Right atrium auricular region (tissue), 2 donors: Measurements from ENCODE around the gene TMED4. TPM values are rescaled to one million over a fixed set of nuclear protein-coding genes. Genes with fewer than 3 reads are reported as not detected.

ENCODE experiments used
- DNase-seq: peaks from one replicate; pipeline ENCODE4 v3.0.0-alpha.2; 2019; ENCODE audit warnings: low spot score
- H3K27ac ChIP-seq, 2 donors: fragments of 200-600 bp; sonication (generic); 1 replicate in 1 of 2; 2 replicates in 1 of 2; pipeline ENCODE4 v1.5.1; 2016 to 2019
- H3K27me3 ChIP-seq, 2 donors: fragments of 200-600 bp; sonication (generic); one replicate each; pipeline versions ENCODE4 v1.5.1 to v1.6.0; 2017 to 2019
- H3K36me3 ChIP-seq: fragments of 200-600 bp; sonication (generic); one replicate; pipeline ENCODE4 v1.5.1; 2016
- H3K4me1 ChIP-seq, 2 donors: fragments of 200-600 bp; sonication (generic); one replicate each; pipeline versions ENCODE4 v1.5.1 to v1.6.0; 2017 to 2019
- H3K4me3 ChIP-seq, 2 donors: fragments of 200-600 bp; sonication (generic); 1 replicate in 1 of 2; 2 replicates in 1 of 2; pipeline ENCODE4 v1.5.1; 2017 to 2019; ENCODE audit warnings: mild to moderate bottlenecking in 1 of 2, moderate library complexity in 1 of 2
- H3K9me3 ChIP-seq, 2 donors: fragments of 200-600 bp; sonication (generic); one replicate each; pipeline ENCODE4 v1.5.1; 2019
- total RNA-seq, 2 donors: library from RNA; depleted of rRNA; stranded (reverse); fragments of >200 nt; gene quantifications; one replicate each; pipeline ENCODE4 v1.1.0, GENCODE V29; 2016
- TF ChIP-seq, protein P1 (sequence below), 2 donors: fragments of 200-600 bp; sonication (generic); IDR thresholded peaks; one replicate each; pipeline ENCODE4 v1.5.1; 2019; ENCODE audit warnings: antibody characterized with exemption in 2 of 2

TMED4 gene
- total RNA-seq, 2 donors from 2014 or later = 113 to 120 TPM

DNA sequence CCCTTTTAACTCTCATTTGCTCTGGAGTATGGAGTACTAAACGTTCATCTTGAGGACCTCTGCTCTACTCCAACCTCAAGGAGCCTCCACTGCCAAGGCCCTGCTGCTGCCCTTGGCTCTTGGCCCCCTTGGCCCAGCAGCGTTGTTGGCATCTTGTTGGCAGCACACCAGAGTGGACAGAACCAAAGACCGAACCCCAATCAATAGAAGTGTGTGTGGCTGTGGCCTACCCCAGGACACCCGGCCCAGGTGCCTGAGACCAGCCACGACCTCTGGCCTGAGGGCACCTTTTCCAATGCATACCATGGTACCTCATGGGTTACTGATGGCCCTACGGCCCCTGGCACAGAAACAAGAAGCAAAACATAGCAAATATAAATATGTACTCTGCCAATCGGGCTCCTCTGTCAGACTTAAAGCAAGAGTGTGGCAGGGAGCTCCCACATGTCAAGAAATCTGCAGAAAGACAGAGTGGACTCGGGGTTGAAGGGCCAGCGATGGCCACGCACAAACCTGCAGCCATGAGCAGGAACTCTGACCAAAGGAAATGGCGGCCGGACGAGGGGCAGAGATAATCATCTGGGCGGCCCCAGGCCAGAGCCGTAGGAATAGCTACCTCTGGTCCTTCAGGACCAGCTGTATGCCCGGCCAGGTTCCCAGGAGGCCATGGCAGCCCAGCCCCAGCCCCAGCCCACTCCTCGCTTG is 43.8 kb downstream of the TMED4 start:
- Histone ChIP-seq H3K27me3 (no peaks in the 10 kb centered on the region), H3K4me1 (no peaks in the 10 kb centered on the region), H3K4me3 (no peak overlapping the region), H3K9me3 (no peaks in the 10 kb centered on the region), H3K27ac (no peak overlapping the region), H3K36me3 (no peaks in the 10 kb centered on the region)
- TF ChIP-seq, protein P1, sequence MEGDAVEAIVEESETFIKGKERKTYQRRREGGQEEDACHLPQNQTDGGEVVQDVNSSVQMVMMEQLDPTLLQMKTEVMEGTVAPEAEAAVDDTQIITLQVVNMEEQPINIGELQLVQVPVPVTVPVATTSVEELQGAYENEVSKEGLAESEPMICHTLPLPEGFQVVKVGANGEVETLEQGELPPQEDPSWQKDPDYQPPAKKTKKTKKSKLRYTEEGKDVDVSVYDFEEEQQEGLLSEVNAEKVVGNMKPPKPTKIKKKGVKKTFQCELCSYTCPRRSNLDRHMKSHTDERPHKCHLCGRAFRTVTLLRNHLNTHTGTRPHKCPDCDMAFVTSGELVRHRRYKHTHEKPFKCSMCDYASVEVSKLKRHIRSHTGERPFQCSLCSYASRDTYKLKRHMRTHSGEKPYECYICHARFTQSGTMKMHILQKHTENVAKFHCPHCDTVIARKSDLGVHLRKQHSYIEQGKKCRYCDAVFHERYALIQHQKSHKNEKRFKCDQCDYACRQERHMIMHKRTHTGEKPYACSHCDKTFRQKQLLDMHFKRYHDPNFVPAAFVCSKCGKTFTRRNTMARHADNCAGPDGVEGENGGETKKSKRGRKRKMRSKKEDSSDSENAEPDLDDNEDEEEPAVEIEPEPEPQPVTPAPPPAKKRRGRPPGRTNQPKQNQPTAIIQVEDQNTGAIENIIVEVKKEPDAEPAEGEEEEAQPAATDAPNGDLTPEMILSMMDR (IDR thresholded peaks at IDR 0.05) = no peak
- DNase-seq = no peak

DNA sequence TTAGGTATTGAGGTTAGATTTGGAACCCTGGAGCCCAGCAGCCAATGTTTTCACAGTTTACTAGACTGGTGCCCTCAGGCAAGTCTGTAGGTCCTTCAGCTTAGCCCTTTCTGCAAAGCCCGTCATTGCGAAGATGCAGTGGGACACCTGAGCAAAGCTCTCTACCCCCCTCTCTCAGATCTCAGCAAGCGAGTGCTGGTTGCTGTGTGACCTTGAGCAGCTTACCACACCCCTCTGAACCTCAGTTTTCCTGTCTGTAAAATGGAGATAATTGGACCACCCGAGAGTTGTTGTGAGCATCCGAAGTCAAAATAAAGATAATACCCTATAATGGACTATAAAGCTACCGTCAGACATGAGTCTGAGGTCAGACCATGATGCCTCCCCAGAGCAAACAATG is 44.6 kb downstream of the TMED4 start:
- TF ChIP-seq, protein P1 (IDR thresholded peaks at IDR 0.05) = no peak
- H3K36me3 ChIP-seq = no peaks in the 10 kb centered on the region

DNA sequence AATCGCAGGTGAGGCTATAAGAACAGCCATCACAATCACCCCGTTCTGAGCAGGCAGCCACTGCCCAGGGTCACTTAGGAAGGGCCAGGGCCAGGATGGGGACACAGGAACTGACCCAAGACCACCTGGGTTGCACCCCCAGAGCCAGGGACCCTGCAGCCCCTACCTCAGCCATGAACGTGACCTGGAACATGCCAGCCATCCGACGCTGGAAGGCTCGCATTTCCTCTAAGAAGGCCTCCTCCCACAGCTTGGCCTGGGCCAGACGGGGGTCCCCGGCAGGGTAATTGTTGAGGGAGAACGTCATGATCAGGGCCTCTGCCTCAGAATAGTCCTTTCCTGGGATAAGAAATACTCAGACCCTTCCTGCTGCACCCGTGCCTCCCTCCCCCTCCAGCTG is 45.9 kb downstream of the TMED4 start:
- DNase-seq = no peak
- H3K4me1 ChIP-seq = no peaks in the 10 kb centered on the region
- TF ChIP-seq, protein P1 (IDR thresholded peaks at IDR 0.05) = no peak

More for the DNA sequence above, 44.6 kb downstream of the TMED4 start:
- no peaks in the 10 kb centered on the region for H3K9me3 ChIP-seq
- DNase-seq = no peak
- H3K27me3 ChIP-seq = no peaks in the 10 kb centered on the region
- no peak overlapping the region for H3K27ac ChIP-seq
- H3K4me3 ChIP-seq = no peak overlapping the region
- H3K4me1 ChIP-seq = no peaks in the 10 kb centered on the region

DNA sequence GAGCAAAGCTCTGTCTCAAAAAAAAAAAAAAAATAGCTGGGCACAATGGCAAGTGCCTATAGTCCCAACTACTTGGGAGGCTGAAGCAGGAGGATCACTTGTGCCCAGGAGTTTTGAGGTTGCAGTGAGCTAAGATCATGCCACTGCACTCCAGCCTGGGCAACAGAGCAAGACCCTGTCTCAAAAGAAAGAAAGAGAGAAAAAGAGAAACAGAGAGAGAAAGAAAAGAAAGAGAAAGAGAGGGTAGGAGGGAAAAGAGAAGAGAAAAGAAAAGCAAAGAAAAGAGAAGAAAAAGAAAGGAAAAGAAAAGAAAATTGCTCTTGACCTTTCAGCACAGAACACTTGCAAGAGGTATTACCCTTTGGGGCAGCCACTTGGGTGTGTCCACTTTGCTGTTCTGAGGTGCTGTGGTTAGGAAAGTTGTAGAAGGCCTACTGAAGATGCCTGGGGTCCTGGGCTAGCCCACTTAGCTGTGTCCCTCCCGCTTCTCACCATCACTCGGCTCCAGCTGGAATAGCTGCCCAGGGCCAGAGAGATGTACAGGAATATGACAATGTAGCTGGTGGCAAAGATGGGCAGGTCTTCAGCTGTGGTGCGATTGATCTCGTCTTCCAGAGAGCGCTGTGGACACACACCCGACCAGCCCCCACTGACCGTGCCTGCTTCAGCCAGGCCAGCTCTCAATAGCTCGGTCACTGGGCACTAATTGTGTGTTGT is 46.5 kb downstream of the TMED4 start:
- H3K36me3 ChIP-seq = no peaks in the 10 kb centered on the region
- H3K27me3 ChIP-seq = no peaks in the 10 kb centered on the region
- no peak overlapping the region for H3K4me3 ChIP-seq

More for the DNA sequence above, 45.9 kb downstream of the TMED4 start:
- no peak overlapping the region for H3K4me3 ChIP-seq
- H3K36me3 ChIP-seq = no peaks in the 10 kb centered on the region
- no peak overlapping the region for H3K27ac ChIP-seq
- no peaks in the 10 kb centered on the region for H3K9me3 ChIP-seq
- H3K27me3 ChIP-seq = no peaks in the 10 kb centered on the region

DNA sequence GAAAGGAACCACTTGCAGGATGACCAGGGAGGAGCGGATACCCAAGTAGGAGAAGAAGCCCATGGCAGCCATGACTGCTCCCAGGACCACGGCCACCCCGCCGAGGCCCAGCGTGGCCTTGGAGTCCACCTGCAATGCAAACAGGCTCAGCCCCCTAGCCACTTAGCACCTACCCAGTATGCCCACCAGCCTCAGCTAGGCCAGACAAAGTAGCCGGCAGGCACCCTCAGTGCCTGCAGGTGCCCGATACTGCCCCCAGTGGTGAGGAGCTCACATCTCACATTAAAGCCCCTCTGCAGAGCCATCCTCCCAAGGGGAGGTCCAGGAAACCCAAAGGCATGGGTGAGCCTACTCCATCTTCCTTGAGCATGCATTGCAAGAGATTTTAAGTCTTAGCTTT is 47.5 kb downstream of the TMED4 start:
- Histone ChIP-seq H3K4me1 (no peaks in the 10 kb centered on the region), H3K27ac (no peak overlapping the region), H3K4me3 (no peak overlapping the region), H3K36me3 (no peaks in the 10 kb centered on the region), H3K9me3 (no peaks in the 10 kb centered on the region), H3K27me3 (no peaks in the 10 kb centered on the region)
- TF ChIP-seq, protein P1 (IDR thresholded peaks at IDR 0.05) = peak in 1 of 2 donors; percentile 63
- DNase-seq = no peak

More for the DNA sequence above, 46.5 kb downstream of the TMED4 start:
- Histone ChIP-seq H3K9me3 (no peaks in the 10 kb centered on the region), H3K27ac (no peak overlapping the region), H3K4me1 (no peaks in the 10 kb centered on the region)
- TF ChIP-seq, protein P1 (IDR thresholded peaks at IDR 0.05) = no peak
- DNase-seq = no peak
